ENCODE data around the gene MYLK.

Gene MYLK

DNA sequence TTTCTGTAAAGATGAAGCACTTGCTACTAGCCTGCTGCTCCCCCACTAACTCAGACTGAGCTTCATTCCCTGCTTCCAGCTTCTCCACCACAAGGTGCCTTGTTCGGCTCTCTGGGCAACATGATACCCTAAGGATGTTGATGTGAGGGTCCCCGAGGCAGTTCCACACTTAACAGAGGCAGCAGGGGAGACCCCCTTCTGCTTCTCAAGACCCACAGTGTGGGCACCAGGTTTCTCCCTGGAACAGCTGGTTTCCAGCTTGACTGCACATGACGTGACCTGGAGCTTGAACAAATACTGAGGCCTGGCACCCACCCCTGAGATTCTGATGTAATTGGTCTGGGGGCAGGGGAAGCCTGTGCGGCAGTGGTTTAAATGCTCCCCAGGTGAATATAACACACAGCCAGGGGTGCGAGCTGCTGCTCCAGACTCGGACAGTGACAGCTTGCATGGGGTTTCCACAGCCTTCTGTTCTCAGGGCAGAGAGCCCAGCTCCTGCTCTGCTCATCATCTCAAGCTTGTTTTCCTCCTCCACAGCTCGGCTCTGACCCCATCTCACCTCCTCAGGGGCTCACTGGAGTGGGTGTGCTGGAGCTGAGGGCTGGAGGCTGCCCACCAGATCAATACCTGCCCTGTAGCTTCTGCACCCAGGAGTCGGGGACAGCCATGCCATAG is 204.3 kb downstream of the MYLK start:
- DNase-seq (ENCODE audit: low read depth in 2 of 2), result no peak

DNA sequence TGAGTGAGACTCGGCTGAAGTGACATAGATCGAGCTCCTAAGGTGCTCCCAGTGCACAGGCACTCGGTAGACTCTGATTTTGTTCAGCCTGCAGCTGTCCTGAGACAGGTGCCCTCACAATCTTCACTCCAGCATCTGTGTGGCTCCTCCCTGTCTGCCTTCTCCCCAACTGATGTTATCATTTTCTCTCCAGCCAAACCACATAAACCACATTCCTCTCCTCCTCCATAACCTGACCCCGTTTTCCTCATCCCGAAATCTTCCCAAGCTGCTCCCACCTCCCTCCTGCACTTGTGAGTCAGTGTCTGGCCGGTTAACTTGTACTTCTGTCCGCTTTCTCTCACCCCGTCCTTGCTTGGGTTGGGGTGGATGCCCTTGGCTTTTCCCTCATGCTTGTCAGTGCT is 206.0 kb downstream of the MYLK start:
- no peak for DNase-seq (ENCODE audit: low read depth in 2 of 2)

DNA sequence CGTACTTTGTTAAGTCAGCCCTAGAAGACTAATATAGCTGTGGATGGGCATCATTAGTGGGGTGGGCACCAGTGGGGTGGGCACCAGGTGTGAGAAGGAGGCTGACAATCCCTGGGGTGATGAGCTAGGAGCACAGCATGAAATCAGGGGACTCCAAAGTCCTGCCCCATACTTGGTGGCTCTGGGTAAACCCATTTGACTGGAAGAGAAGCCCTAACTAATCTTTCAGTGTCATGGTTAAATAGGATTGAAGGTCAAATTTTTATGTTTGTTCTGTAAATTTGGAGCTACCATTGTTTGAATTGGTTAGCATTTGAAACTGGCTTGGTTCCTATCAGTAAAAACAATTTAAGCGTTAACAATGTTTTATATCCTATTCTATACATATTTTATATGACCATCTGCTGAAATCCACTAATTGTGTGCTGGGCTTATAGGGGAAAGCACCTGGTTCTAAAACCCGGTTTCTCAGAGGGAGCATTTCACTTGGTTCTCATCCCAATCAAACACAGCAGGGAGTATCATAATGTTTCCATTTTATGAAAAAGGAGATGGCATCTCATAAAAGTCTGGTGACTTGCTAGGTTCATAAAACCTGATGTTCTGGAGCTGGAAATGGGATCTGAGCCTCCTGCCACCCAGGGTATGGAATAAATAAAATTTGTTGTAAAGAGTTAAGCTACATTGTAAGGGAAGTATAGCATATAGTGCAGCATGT is 211.5 kb downstream of the MYLK start:
- DNase-seq (ENCODE audit: low read depth in 2 of 2), result no peak

DNA sequence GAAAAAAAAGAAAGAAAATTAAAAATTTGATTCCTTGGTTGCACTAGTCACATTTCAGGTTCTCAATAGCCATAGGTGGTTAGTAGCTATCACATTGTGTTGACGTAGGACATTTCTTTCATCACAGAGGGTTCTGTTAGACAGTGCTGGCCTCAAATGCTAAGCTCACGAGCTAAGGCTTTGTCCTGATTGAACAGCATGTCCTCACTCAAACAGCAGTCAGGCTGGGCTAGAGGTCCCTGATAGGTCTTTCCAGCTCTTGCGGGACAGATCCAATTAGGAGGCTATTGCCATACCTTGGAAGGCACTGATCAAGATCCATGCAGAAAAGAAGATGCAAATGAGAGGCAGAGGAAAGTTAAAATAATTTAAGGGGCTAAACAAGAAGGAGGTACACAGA is 213.4 kb downstream of the MYLK start:
- DNase-seq (ENCODE audit: low read depth in 2 of 2), result no peak

DNA sequence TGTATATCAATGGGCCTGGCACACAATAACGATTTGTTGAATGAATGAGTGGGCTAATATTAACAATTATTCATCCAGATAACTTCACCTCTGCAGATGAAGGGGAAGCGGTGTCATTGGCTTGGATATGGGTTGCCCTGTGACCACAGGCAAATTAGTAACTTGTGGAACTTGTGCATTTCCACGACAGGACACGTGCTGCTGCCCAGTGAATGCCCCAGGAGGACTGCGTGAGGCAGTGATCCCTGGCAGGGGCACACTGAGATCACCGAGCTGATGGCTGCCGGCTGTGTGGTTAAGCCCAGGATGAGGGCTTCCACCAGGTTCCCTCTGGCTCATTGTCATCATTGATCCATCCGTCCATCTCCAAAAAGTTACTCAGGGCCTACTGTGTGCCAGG is 215.2 kb downstream of the MYLK start:
- DNase-seq (ENCODE audit: low read depth in 2 of 2), result no peak

DNA sequence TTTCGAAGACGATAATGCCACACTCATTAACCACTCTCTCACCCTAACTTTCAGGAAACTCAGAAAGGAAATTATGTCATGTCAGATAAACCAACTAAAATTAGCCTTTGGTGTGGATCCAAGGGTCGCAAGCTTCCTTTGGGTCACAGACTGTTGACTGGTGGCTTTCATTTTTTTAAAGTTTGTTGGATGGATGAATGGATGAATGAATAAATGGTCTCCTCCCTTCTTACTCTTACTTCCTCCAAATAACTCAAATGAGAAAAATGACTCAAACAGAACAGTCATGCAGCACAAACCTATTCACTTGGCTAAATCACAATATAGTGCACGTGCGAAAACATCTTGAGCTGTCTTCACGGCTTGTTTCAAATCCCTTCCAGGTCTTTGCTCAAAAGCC is 216.3 kb downstream of the MYLK start:
- DNase-seq (ENCODE audit: low read depth in 2 of 2), result no peak

DNA sequence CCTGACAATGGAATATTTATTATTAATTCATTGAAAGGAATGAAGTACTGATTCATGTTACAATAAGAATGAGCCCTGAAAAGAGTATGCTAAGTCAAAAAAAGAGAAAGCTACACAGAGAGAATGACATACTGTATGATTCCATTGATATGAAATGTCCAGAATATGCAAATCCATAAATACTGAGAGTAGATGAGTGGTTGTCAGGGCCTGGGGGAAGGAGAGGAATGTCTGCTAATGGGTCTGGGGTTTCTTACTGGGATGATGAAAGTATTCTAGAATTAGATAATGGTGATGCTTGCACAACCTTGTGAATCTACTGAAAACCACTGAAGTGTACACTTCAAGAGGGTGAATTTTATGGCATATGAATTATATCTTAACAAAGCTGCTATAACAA is 219.4 kb downstream of the MYLK start:
- no peak for DNase-seq (ENCODE audit: low read depth in 2 of 2)

DNA sequence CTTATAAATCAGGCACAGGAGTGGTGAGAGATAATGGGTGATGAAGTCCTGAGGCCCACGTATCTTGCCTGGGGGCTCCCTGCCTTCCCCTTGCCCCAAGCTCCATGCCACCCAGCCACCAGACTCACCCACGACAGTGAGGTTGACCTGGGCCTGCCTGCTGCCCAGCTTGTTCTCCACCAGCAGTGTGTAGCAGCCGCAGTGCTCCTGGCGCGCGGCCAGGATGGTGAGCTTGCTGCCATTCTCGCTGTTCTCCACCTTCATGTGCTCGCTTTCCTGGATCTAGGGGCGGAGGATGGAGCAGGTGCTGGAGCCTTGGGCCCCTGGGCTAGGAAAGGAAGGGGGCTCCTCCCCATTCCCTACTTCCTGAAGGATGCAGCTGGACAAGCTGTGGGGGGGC is 220.2 kb downstream of the MYLK start:
- DNase-seq (ENCODE audit: low read depth in 2 of 2), result no peak

DNA sequence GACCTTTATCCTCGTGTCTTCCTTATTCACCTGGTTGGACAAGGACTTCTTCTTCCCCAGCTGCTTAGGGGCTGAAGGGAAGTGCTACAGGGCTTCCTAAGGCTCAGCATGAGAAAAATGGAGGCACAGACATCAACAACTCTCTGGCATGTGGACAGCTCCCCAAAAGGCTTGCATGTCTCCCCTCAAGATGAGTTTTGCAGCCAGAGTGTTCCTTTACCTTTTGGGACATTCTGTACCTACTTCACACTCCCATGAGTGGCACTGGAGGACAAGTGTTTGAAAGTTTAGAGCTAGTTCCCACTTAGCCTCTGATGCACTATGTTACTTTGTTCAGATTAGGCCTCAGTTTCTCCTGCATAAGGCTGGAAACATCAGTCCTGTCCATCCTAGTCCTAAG is 222.2 kb downstream of the MYLK start:
- no peak for DNase-seq (ENCODE audit: low read depth in 2 of 2)

DNA sequence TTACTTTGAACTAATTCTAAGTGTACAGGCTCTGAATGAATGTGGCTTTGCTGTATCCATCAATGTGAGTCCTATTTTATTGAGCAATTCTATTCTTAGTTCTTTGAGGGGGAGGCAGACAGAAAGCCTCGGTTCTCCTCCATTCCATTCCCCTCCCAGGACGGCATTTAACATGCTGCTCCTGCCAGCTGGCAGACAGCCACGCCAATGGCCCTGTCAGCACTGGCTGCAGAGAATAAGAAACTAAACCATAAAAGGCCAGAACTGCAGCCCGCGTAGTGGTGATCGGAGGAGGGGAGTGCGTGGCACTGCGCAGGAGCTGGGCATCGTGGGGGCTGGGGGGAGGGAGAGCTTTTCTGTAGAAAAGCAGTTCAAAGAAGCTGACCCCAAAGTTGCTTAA is 223.2 kb downstream of the MYLK start:
- no peak for DNase-seq (ENCODE audit: low read depth in 2 of 2)

DNA sequence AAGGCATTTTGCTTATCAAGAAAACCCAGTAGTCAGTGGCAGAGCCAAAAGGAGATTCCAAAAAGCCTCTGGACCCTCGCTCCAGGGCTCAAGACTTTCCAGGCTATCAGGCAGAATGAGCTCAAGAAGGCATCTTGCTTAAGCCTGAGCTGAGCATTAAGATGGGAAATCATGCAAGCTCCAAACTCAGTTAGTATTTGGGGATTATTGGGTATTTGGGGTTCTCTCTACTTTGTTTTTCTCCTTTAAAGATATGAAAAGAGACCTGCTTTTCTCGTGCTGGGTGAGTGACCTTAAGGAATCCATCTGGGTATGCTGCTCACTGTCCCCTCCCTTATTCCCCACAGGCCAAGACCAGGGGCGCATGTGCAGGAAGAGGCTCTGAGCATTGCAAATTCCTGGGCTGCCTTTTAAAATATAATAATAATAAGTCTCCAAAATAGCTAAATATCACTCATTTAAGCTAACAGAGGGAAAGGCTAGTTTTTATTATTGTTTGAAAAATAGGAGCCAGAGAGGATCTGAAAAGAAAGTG is 223.9 kb downstream of the MYLK start:
- no peak for DNase-seq (ENCODE audit: low read depth in 2 of 2)

DNA sequence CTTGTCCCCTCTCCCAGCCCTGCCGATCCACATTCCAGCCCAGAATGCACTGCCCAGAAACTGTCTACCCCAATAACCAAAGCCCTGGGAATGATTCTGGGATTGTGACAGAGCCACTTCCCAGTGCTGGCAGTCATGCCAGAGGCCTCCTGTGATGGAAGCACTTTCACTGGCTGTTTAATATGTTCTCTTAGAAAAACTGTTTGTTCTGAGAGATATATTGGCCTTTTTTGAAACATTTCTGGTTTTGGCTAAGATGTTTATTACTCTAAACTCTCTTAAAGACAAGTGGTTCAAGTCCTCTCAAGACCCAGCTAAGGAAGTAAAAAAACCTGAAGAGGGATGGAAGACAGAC is 225.3 kb downstream of the MYLK start:
- no peak for DNase-seq (ENCODE audit: low read depth in 2 of 2)

DNA sequence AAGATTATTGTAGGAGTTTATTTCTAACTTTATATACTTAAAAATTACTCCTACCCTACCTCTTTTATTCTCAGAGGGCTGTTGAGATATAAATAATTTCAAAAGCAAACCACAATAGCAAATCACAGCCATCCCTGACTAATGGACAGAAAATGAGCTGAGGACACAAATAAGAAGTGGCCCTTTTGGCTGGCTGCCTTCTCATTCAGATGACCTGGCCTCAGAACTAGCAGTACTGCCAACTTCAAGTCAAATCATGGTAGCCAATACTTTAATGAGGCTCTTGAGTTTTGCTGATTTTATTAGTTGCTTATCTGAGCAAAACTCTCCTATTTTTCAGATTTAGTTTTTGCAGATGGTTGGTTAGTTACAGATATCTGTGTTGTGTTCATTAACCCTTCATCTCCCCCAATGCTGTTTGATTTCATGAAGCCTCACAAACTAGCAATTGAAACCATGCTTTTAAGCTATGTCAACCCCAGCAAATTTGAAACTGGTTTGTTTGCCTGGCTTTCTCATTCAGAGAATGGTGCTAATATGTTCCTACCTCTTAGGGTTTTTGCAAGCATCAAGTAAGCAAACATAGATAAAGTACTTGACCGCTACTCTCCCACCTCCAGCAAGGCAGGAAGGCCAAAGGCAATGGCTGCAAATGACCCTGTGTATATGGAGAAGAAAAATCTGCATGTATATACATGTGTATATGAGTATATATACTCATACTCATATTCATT is 225.8 kb downstream of the MYLK start:
- DNase-seq (ENCODE audit: low read depth in 2 of 2), result no peak

DNA sequence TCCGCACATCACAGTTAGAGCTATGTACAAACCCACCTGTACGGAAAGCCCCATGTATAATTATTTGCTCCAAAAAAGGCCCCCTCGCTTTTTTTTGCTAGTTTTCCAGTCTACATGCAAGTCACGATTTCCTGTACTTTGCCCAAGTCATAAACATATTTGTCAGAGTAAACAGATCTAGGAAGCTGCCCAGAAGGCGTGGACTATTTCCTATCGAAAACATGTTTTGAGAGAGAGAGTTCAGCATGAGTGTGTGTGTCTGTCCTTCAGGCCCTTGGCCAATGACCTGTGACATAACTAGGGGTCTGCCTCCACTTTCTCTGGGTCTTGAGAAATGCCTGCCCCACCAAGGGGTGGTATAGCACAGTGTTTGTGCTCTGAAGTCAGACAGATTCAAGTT is 226.6 kb downstream of the MYLK start:
- DNase-seq (ENCODE audit: low read depth in 2 of 2), result no peak

DNA sequence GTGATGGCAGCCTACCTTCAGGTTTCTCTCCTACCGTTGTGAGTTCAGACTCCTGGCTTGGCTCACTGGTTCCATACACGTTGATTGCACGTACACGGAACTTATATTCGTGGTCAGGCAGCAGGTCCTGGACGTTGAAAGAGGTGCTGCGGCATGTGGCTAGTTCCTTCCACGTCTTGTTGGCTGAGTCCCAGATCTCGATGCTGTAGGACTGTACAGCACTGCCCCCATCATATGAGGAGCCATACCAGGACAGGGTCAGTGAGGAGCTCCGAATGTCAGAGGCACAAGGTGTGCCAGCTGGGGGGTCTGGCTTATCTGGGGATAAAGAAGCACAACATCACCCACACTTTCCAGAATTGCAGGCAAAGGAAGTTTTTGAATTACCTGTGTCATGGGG is 227.0 kb downstream of the MYLK start:
- DNase-seq (ENCODE audit: low read depth in 2 of 2), result no peak

DNA sequence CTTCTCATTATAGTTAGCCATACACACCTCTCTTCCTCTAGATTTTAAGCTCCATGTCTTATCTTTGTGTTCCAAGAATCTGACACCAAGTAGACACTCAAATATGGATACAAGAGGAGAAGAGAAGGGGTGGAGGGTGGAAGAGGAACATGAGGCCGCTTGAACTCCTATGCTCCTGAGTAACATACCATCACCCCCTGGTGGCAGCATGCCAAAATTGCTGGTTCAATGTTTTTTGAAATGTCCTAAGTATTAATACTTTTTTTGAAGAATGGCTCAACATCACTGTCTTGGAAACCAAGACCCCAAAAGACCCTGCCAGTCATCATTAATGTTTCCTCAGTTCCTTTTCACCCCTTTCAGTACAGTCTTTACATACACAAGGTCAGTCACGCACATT is 227.4 kb downstream of the MYLK start:
- no peak for DNase-seq (ENCODE audit: low read depth in 2 of 2)

DNA sequence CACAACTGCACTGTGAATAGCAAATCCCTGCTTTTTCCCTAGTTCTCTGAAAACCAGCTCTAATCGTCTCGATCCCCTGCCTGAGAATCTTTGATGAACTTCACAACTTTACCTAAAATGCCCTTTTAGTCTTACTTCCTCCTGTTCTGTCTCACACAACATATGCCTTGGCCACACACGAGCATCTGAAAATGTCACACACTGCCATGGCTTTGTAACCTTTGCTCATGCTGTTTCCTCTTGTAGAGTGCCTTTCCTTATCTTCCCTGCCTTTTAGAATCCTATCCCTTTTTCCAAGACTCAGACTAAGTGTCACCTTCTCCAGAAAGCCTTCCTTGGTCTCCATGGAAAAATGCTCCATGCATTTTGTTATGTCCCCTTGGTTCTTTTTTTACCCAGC is 227.9 kb downstream of the MYLK start:
- DNase-seq (ENCODE audit: low read depth in 2 of 2), result no peak

DNA sequence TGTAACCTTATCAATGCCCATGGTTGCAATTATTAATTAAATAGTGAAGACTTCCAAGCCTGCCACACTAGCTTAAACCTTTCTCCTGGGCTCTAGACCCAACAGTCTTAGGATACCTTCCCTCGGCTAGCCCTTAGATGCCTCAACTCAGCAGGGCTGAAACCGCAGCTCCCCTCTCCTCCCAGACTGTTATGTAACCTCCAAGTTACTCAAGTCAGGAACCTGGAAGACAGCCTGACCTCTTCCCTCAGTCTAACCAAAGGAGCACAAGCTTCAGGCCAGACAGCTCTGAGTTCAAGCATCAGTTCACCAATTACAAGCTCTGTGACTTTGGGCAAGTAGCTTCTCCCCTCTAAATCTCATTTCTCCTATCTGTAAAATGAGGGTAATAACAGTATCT is 228.7 kb downstream of the MYLK start:
- no peak for DNase-seq (ENCODE audit: low read depth in 2 of 2)

DNA sequence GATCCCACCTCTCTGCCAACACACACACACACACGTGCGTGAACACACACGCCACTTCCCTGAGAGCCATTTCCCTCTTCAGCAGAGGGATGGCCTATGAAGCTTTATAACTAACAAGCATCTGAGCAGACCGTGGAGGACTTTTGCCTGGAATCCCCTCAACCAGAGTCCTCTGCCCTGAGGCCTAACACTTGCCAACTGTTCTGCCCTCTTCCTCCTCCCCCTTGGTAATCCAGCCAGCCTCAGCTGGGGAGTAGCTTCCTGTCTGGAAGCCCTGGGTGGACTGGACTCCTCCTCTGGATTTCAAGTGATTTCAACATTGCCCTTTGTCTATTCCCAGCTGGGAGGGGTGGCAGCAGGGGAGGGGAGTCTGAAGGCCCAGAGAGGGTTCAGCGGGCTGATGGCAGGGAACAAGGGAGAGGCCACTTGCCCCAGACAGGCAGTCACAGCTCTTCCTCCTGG is 230.9 kb downstream of the MYLK start:
- DNase-seq (ENCODE audit: low read depth in 2 of 2), result no peak

DNA sequence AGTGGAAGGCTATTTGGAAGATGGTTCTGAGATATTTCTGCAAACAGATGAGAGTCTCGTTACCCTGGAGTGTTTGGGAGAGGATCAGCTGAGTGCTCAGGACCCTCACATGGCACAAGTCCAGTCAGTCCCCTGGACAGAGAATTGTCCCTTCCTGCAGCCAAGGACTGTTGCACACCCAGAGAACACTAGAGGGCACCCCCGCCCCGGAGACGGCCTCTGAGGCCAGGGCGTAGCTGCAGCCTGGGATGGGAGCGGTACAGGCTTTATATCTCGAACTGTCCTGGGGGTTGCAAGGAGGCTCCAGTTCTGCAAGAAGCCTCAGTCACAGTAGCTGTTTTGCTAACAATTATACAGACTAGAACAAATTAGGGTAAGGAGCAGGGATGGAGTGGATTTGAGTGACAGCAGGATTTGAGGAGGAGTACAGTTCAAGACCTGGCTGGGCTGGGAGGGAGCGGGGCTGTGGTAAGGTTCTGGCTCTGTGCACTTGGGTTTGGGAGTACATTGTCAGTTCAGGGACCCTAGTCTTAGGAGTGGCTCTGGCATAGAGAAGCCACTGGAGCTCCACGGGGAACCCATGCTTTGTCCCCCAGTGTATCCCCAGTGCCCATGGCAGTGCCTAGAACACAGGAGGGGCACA is 231.7 kb downstream of the MYLK start:
- DNase-seq (ENCODE audit: low read depth in 2 of 2), result no peak

DNA sequence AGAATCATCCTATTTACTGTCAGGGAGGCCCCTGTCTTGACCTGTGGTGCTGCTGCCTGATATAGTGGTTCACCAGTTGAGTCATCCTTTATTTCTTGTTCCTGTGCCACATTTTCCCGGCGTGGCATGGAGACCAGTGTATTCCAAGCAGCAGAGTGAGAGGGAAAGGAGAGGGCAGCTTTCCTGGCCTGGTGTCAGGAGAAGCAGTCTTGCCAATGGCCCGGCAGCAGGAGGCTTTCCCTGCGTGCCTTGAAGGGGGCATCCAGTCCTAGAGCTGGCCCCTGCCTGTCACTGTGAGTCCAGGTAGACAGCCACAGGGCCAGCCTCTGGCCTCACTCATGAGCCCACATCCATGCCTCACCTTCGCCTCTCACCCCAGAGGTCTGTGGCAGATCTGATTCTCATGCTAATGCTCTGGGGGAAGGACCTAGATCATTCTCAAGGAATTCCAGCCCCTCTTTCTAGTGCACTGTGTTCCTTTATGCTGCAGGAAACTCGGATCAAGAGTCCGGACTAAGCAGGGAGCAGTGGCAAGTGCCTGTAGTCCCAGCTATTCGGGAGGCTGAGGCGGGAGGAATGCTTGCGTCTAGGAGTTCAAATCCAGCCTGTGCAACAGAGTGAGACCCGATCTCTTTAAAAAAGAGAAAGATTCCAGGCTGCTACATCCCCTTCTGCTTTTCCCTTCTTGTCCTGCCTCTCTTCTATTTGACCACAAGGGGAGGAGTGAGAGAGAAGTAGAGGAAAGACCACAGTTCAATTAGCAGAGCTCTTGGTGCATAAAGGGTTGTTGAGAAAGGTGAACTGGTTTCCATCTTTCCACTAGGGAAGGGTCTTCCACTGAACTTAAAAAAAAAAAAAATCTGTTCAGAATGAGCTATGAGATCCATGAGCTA is 232.4 kb downstream of the MYLK start:
- no peak for DNase-seq (ENCODE audit: low read depth in 2 of 2)
